Suprapubic skin (tissue), 4 donors: ENCODE results near the gene NPTXR. TPM values are rescaled to one million over a fixed set of nuclear protein-coding genes. Genes with fewer than 3 reads are reported as not detected.

Source experiments
- DNase-seq, 2 donors: peaks; one replicate each; pipeline ENCODE4 v3.0.0-alpha.2; 2019; ENCODE audit warnings: low spot score in 2 of 2
- H3K27ac ChIP-seq: fragments of 200-600 bp; sonication (generic); one replicate; pipeline ENCODE4 v1.5.1; 2019
- H3K27me3 ChIP-seq: fragments of 200-600 bp; sonication (generic); one replicate; pipeline ENCODE4 v1.5.1; 2019
- H3K36me3 ChIP-seq: fragments of 200-600 bp; sonication (generic); one replicate; pipeline ENCODE4 v1.5.1; 2019
- H3K4me1 ChIP-seq: fragments of 200-600 bp; sonication (generic); one replicate; pipeline ENCODE4 v1.5.1; 2019
- H3K4me3 ChIP-seq: fragments of 200-600 bp; sonication (generic); one replicate; pipeline ENCODE4 v1.5.1; 2019; ENCODE audit warnings: mild to moderate bottlenecking
- H3K9me3 ChIP-seq: fragments of 200-600 bp; sonication (generic); one replicate; pipeline ENCODE4 v1.5.1; 2019
- CTCF ChIP-seq, 2 donors: fragments of 200-600 bp in 1 of 2; fragments of 450-650 bp in 1 of 2; sonication (generic) in 1 of 2; IDR thresholded peaks; one replicate each; pipeline ENCODE4 v1.5.1; 2016 to 2019; ENCODE audit warnings: antibody characterized with exemption in 2 of 2, mild to moderate bottlenecking in 1 of 2, moderate library complexity in 1 of 2
- EP300 ChIP-seq: sonication (generic); formaldehyde crosslinking; IDR thresholded peaks from one replicate; pipeline ENCODE4 v1.6.1; 2017; ENCODE audit warnings: antibody characterized with exemption
- POLR2A ChIP-seq, 2 donors: fragments of 450-650 bp; IDR thresholded peaks; one replicate each; pipeline ENCODE4 v1.6.1; 2017; ENCODE audit warnings: antibody characterized with exemption in 2 of 2, mild to moderate bottlenecking in 2 of 2, moderate library complexity in 2 of 2
- POLR2AphosphoS5 ChIP-seq, 3 donors: sonication (generic); formaldehyde crosslinking; IDR thresholded peaks; one replicate each; pipeline ENCODE4 v1.6.1; 2017; ENCODE audit warnings: antibody characterized with exemption in 3 of 3
- WGBS: methylation state at CpG from one replicate; pipeline ENCODE4 v1.1.5; 2018; 5-methylcytosine and 5-hydroxymethylcytosine counted together
- total RNA-seq, 4 donors: library from RNA; depleted of rRNA; stranded (reverse); fragments of >200 nt; gene quantifications; one replicate each; pipeline ENCODE4 v1.1.0, GENCODE V29; 2016

Gene NPTXR
- total RNA-seq, 4 donors from 2014 or later, result 1.0 to 2.4 (median 2.1) TPM

GRCh38 chr22:38788021-38788816, 55.6 kb downstream of the NPTXR start:
- DNase-seq, result no peak
- peaks cover 21% of the 10 kb centered on the region for H3K4me1 ChIP-seq
- no peak overlapping the region for H3K4me3 ChIP-seq
- H3K9me3 ChIP-seq, result no peaks in the 10 kb centered on the region
- no peak for TF ChIP-seq POLR2AphosphoS5 (IDR thresholded peaks at IDR 0.05)
- no peak for TF ChIP-seq CTCF (IDR thresholded peaks at IDR 0.05)
- no peak for TF ChIP-seq EP300
- TF ChIP-seq POLR2A (IDR thresholded peaks at IDR 0.05), result no peak
- H3K27me3 ChIP-seq, result no peaks in the 10 kb centered on the region
- peaks cover 11% of the 10 kb centered on the region for H3K36me3 ChIP-seq
- 43% methylated on average over 16 of the region's 16 CpGs for WGBS
- peak overlapping the region; percentile 42 for H3K27ac ChIP-seq

GRCh38 chr22:38786631-38787030, 57.2 kb downstream of the NPTXR start:
- no peak overlapping the region for H3K27ac ChIP-seq
- H3K4me1 ChIP-seq, result peaks cover 29% of the 10 kb centered on the region
- TF ChIP-seq EP300 (no peak), CTCF (IDR thresholded peaks at IDR 0.05) (no peak), POLR2AphosphoS5 (IDR thresholded peaks at IDR 0.05) (no peak), POLR2A (IDR thresholded peaks at IDR 0.05) (no peak)
- no peak for DNase-seq
- H3K36me3 ChIP-seq, result peaks cover 11% of the 10 kb centered on the region
- 88% methylated on average over 3 of the region's 3 CpGs for WGBS
- H3K9me3 ChIP-seq, result no peaks in the 10 kb centered on the region
- no peak overlapping the region for H3K4me3 ChIP-seq
- H3K27me3 ChIP-seq, result no peaks in the 10 kb centered on the region

GRCh38 chr22:38784856-38785255, 59.0 kb downstream of the NPTXR start:
- Histone ChIP-seq H3K36me3 (peaks cover 12% of the 10 kb centered on the region), H3K27me3 (no peaks in the 10 kb centered on the region), H3K4me3 (no peak overlapping the region), H3K4me1 (peaks cover 29% of the 10 kb centered on the region), H3K27ac (no peak overlapping the region), H3K9me3 (no peaks in the 10 kb centered on the region)
- no peak for DNase-seq
- TF ChIP-seq POLR2A (IDR thresholded peaks at IDR 0.05) (no peak), CTCF (IDR thresholded peaks at IDR 0.05) (no peak), POLR2AphosphoS5 (IDR thresholded peaks at IDR 0.05) (no peak), EP300 (no peak)
- 96% methylated on average over 5 of the region's 5 CpGs for WGBS

GRCh38 chr22:38784035-38784434, 59.8 kb downstream of the NPTXR start:
- TF ChIP-seq POLR2AphosphoS5 (IDR thresholded peaks at IDR 0.05), result no peak
- TF ChIP-seq POLR2A (IDR thresholded peaks at IDR 0.05), result no peak
- TF ChIP-seq CTCF (IDR thresholded peaks at IDR 0.05), result no peak
- no peak for TF ChIP-seq EP300
- H3K27me3 ChIP-seq, result no peaks in the 10 kb centered on the region
- no peak overlapping the region for H3K4me3 ChIP-seq
- H3K27ac ChIP-seq, result no peak overlapping the region
- H3K9me3 ChIP-seq, result no peaks in the 10 kb centered on the region
- no peak for DNase-seq
- WGBS, result 94% methylated on average over 15 of the region's 15 CpGs
- H3K36me3 ChIP-seq, result peaks cover 19% of the 10 kb centered on the region
- peaks cover 28% of the 10 kb centered on the region for H3K4me1 ChIP-seq

- DNase-seq, result no peak
- no peak overlapping the region for H3K27ac ChIP-seq
These were observed 60.7 kb downstream of the NPTXR start for GRCh38 chr22:38783095-38783615.

More at GRCh38 chr22:38783095-38783615, 60.7 kb downstream of the NPTXR start:
- Histone ChIP-seq H3K27me3 (no peaks in the 10 kb centered on the region), H3K36me3 (peaks cover 24% of the 10 kb centered on the region), H3K4me1 (peaks cover 20% of the 10 kb centered on the region), H3K9me3 (no peaks in the 10 kb centered on the region), H3K4me3 (no peak overlapping the region)
- WGBS, result 53% methylated on average over 14 of the region's 14 CpGs
- TF ChIP-seq POLR2AphosphoS5 (IDR thresholded peaks at IDR 0.05) (no peak), POLR2A (IDR thresholded peaks at IDR 0.05) (no peak), CTCF (IDR thresholded peaks at IDR 0.05) (no peak), EP300 (no peak)
